Stimulated activated CD8-positive, alpha-beta memory T cell treated with anti-CD3 and anti-CD28 coated beads, Interleukin-4, amount 100 ng/mL, for 4 hours (primary cell): ENCODE data around the gene MTCL1.

ENCODE experiments used
- DNase-seq, 2 donors: peaks; one replicate each; pipeline ENCODE4 v3.0.0-alpha.2; 2020; ENCODE audit warnings: low read depth in 2 of 2, low spot score in 1 of 2

Gene MTCL1

DNA sequence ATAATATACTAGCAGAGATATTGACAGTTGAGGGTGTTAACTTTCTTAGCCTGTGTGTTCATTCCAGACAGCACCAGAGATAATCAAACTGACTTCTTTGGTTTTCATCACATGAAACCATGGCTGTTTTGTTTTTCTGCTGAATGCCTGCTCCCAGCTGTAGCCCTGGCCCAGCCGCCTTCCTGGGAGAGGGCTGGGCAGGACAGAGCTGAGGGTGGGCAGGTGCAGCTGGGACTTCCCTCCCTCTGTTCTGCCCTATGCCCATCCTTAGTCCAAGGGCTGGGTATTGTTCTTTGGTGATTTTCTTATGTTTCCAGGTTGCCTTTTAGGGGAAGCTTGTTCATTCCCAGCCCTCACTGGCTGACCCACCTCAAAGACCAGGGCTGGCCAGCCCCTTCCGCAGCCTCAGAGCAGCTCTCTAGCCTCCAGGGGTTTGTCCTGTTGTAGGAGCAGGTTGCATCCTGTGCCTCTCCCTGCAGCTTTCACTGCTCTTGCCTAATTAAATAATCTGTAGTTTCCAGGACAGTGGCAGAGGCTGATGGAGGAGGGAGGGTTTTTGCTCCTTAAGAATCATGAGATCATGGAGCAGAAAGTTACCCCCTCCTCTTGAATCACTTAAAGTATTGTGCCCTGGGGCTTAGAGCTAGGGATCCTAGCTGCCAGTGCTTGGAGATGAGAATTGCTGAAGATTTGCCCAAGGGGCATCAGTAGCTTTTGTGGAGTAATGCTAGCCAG, 61.4 kb downstream of the MTCL1 start:
- DNase-seq, result no peak

GRCh38 chr18:8767340-8767739, 62.0 kb downstream of the MTCL1 start:
- DNase-seq, result no peak

DNA sequence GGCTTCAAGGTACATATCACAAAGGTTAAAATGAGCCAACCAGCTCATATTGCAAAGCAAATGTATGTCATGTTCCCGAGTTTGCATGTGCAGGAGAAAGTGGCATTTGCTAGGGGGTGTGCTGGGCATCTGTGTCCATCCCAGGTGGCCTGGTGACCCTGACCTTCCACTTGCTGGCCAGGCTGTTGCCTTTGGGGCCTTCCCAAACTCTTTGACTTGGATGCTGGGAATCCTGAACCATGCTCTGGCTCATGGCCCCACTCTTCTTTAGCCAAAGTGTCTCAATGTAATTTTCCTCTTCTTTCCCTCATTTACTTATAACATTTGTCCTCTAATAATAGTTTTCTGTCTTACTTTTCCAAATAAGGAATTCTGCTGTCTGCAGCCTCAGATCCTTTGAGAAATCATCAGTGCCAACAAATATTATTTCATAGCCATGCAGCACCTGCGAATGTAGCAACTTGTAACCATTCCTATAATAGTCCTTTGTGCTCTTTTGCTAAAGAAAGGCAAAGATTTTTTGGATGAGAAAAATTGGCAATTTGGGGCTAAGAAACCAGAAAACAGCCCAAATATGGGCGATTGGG, 64.2 kb downstream of the MTCL1 start:
- no peak for DNase-seq

DNA sequence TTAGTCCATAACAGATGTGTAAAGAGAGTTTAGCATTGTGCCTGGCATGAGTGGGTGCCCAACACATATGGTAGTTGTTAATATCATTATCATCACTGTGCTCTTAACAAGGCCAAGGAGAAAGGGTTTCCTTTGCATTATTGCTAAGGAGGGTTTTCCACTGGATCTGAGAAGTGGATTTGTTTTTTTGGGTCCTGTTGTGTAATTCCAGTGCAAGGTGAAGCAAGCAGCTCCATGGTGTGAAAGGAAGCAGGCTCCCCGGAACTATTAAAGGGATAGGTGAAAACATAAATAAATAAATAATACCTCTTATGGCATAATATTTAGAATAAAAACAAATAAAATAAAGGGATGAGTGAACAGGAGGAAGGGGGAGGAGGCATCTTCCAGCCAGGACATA, 65.3 kb downstream of the MTCL1 start:
- DNase-seq, result no peak

DNA sequence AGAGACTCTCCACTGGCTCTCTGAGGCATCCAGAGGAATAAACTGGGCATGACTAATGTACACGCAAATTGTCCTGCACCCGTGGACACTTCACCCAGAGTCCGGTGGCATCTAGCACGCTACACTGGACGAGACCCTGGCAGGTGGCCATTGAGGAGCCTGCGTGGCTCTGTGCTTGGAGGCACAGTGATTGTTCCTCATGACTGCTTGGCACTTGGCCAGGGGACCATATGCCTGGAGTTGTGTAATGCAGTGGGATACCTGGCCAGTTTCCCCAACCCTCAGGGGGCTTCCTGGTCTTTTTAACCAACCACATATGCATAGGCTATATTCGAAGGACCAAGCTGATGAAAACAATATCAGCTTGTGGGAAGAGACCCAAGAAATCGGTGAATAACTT, 66.6 kb downstream of the MTCL1 start:
- DNase-seq, result no peak

DNA sequence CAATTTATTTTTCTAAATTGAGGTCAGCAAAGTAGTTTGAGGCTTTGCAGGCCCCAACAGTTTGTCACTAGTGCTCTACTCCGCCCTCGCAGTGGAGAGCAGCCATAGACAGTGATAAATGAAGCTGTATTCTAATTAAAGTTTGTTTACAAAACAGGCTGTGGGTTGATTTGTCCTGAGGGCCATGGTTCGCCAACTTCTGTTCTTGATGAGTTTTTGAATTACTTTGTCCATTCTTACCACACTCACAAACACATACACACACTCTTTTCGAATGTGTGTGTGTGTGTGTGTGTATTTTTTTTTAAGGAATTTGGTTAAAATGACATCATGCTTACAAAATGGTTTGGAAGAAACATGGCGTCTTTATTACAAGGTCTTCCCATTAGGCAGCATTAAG, 68.6 kb downstream of the MTCL1 start:
- no peak for DNase-seq

DNA sequence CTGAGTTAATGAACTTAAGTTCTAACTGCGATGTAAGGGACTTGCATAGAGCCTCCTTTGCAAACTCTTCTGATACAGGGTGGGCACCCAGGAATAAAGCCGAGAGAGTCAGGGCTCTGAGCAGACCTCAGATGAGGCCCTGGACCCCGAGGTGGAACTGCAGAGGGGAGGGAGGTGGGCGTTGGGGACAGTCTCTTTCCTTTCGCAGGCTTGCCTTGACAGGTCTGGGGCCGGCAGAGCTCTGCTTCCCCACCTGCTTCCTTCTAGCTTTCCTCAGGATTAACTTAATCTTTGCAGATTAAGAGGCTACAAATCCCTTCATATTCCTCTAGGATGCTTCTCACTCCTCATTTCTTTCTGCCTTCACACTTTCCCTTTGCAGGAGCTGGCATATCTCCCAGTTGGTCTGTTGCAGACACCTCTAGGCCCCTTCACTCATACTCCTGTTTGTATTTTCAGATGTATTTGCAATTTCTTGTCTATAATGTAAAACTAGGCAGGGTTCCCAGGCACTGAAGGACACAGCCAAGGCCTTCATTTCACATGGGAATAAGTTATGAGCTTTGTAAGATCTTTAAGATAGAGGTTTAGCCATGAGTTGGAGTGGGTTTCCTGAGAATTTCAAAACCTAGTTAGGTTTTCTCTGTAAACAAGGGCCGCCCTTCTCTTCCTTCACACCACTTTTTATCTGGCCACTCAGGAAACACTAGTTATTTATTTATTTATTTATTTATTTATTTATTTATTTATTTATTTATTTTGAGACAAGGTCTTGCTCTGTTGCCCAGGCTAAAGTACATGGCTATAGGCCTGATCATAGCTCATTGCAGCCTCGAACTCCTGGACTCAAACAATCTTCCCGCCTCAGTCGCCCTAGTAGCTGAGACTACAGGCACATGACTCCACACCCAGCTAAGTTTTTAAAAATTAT, 70.9 kb downstream of the MTCL1 start:
- DNase-seq, result no peak

- DNase-seq, result no peak
Measured at GRCh38 chr18:8777846-8778245, 72.5 kb downstream of the MTCL1 start.

GRCh38 chr18:8778386-8778785, 73.0 kb downstream of the MTCL1 start:
- no peak for DNase-seq

DNA sequence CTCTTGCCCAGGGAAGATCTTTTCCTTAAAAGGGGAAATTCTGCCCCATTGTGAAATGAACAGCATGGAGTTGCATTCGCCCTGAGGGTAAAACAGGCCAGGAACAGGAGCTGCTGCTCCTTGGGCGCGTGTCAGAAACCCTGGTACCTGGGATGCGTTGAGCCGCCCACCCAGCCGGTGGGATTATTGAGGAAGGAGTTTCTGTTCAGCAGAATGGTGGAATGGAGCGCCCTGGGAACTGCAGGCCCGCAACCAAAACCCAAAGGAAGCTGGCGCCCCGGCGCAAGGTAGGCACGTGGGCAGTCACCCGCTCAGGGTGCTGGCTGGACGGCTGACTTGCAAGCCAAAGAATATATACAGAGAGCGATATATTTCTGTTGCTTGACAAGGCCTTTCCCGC, 73.5 kb downstream of the MTCL1 start:
- DNase-seq, result no peak

DNA sequence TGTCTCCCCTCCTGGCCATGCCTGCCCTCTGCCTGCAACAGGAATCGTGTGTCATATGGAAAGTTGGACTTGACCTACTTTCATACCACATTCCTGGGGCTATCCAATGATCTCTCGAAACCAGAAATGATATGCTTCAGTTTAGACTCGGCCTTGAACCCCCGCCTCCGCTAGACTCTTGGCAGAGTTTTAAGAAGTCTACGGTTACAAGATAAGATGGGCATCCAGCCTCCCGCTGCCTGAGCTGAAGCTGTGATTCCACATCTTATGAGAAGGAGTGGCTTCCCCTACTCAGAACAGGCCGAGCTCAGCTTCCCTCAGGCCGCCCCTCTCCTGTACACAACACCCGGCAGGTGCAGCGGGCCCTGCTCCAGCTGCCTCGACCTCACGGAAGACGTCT, 73.9 kb downstream of the MTCL1 start:
- no peak for DNase-seq

GRCh38 chr18:8780227-8780626, 74.9 kb downstream of the MTCL1 start:
- no peak for DNase-seq

GRCh38 chr18:8781671-8782070, 76.3 kb downstream of the MTCL1 start:
- no peak for DNase-seq

- no peak for DNase-seq
Measured at GRCh38 chr18:8783335-8783993, 78.1 kb downstream of the MTCL1 start.

- DNase-seq, result no peak
Measured at GRCh38 chr18:8783994-8784530, 78.7 kb downstream of the MTCL1 start.

DNA sequence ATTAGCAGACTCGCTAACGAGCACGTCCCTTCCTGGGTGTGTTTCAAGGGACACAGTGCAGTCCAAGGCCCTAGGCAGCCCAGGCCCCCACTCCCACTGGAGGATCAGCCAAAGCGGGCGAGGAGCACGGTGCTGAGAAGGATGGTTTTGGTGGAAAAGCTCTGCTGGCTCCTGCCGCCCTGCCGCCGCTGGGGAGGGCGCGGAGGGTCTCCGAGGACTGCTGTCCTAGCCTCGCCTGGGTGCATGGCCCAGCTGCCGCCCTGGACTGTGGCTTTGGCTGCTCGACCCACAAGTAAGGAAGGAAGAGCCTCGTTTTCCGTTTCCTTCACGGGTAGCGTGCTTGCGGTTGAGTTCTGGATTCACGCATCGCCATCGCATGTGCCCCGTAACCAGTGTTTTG, 79.9 kb downstream of the MTCL1 start:
- DNase-seq, result no peak

DNA sequence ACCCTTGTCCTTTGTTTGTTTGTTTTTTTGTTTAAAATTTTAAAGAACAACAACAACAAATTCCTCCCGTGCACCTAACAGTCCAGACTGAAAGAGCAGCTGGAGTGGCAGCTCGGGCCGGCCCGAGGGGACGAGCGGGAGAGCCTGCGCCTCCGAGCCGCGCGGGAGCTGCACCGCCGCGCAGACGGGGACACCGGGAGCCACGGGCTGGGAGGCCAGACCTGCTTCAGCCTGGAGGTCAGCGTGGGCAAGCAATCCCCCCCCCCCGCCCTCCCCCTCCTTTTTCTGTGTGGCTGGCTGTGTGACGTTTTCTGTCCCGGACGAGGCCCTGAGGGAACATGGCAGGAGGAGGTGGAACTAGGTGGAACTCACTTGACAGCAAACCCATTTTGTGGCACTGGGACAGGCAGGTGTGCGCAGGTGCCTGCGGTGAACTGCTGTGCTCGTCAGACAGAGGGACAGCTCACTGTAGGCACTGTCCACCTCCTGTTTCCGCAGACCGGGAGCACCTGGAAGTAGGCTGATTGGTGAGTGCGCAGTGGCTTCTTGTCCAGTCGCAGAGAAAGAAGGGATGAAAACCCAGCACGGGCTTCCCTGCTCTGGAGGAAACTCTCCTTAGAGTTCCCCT, 80.6 kb downstream of the MTCL1 start:
- DNase-seq, result no peak

DNA sequence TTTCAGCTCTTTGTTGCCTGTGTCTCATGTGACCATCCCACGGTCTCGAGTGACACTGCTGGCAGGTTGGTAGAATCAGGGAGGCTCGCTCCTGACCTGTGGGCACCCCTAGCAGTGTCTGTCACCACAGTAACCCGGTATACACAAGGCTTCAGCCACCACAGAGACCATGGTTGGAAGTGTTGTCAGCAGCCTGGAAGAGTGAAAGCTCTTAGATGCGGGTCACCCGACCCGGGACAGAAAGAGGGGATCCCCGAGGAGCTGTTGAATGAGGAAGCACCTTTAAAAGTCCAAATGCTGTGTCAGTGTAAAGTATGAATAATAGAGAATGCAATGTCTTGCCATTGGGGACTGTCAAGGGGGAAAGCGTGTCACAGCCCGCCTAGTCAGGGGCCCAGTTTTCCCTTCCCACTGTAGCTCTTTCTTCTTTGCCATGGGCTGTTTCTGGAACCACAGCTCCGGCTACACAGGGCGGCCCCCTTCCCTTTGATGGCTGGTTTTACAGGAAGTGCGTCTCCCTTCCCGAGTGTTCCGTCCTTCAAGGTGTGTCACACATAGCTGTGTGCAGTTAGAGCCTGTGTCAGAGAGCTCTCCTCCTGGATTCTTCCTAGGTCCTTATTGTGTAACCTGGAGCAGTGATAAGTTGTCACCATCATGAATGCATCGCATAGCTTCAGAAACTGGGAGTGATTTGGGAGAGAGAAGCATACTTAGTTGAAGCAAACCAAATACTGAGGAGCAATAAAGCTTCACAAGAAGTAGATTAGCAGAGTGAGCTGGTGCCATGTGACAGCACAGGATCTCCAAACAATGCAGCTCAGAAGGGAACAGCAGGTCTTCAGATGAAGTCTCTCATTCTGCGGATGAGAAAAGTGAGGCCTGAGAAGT, 81.4 kb downstream of the MTCL1 start:
- DNase-seq, result no peak

- DNase-seq, result no peak
Measured at GRCh38 chr18:8787371-8787670, 82.0 kb downstream of the MTCL1 start.

- DNase-seq, result no peak
Measured at GRCh38 chr18:8787794-8788193, 82.4 kb downstream of the MTCL1 start.
